SK-MEL-5 (cell line): ENCODE data around the gene CXorf49B. TPM values are rescaled to one million over a fixed set of nuclear protein-coding genes. Genes with fewer than 3 reads are reported as not detected.

ENCODE experiments used
- DNase-seq: peaks from one replicate; pipeline ENCODE4 v3.0.0-alpha.2; 2016; ENCODE audit warnings: low read depth, low spot score
- in situ Hi-C: cut with HindIII; loops from 2 replicates; pipeline ENCODE4 v1.10.0; 2016; ENCODE audit warnings: low sequenced_read_pairs, high pct_unique_total_duplicates, low pct_unique_long_range_greater_than_20kb
- small RNA-seq, 2 experiments: library from RNA; depleted of rRNA; stranded (forward); fragments of <200 nt; gene quantifications; one replicate each; pipeline ENCODE3, GENCODE V24; 2014
- total RNA-seq: library from RNA; depleted of rRNA; stranded (reverse); fragments of >200 nt; shearing (Covaris generic); gene quantifications from 2 replicates; pipeline ENCODE4 v1.2.3, GENCODE V29; 2014; rRNA removed

CXorf49B gene
- total RNA-seq, 1 experiment from 2014 or later: not detected

DNA sequence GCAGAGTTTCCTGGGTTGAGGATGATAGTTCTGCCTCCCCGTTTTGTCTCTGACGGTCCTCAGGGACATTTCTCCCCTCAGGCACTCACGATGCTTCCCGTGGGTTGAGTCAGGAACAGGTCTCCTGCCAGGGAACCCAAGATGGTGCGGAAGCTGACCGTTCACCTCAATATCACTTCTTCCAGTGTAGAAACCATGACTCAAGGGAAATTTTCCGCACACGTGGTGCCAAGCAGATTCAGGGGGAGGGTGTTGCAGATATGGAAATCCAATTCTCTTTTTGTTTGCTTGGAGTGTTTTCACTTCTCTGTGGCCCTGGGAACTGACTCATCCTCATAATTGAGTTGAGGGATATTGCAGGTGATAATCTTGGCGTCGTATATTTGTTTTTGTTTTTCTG, 46.7 kb downstream of the CXorf49B start:
- in situ Hi-C loops: no loop called here
- DNase-seq: no peak

DNA sequence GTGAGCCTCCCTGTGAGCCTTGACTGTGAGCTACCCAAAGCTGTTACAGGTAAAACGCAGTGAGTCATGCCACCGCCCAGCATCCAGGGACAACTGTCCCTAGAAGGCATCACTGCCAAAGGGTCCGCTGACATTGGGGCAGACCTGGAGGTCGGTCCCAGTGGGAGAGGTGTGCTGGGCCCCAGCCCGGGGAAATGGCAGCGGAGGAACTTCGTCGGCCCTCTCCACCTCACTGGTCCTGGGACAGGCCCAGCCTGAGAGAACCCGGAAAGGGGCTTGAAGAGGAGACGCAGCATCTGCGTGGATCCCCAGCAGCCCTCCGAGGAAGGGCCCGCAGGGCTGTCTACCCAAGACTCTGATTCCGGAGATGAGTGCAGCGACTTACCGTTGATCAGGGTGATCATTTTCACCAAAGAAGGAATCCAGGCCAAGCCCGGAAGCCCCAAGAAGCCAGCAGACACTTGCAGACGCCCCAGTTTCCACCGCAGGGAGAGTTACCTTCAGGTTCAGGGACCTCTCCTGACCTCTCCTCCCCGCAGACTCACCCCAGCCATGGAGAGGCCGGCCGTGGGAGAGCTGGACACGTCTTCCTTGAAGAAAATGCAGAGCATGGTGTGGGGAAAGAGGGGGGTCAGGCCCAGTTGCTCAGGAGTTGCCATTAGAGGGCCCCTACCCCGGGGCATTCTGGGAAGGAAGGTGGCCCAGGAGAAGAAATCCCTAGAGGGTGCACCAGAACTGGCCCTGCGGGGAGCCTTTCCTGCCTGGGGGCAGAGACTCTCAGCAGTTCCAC, 51.2 kb downstream of the CXorf49B start:
- in situ Hi-C loops: no loop called here
- no peak for DNase-seq

DNA sequence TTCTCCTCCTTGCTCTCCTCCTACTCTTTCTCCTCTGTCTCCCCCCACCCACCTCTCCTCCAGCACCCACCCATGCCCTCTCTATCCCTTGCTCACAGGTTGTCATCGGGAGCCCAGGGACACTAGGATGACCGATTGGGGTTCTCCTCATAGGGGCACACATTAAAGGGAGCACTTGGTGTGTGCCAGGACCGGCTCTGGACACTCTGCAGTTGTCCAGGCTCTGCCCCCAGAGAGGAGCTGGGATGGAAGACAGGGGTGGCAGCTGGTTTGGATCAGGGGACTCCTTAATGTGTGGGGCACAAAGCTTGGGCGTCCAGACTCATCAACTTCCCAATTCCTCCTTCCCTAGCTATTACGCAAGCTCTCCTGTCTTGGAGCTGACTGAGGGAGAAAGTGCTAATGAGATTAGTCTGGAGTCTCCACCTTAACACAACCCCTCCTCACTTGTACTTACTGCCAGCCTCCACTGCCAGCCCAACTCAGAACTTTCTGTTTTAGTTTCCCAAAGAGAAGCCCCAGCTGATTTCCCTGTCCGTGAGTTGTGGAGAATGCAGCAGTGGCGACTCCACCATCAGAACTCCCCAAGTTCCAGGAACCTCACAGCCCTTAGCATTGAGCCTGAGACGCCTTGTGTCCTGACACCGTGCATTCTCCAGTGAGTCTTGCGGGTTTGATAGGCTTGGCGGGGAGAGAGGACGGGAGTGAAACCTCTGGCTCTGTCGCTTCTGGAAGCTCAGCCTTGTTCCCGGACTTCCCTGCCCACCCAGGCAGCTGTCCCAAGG, 52.2 kb downstream of the CXorf49B start:
- no peak for DNase-seq
- in situ Hi-C loops: no loop called here

DNA sequence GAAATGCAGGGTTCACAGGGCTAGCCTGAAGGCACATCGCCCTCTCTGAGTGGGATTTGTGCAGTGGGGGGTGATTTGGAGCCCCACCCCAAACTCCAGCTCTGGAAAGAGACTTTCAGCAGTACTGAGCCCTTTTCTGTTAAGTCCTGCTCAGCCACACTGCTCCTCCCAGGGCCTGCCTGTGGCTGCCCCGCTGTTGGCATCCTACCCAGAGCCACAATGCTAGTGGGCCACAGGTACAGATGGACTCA, 52.7 kb downstream of the CXorf49B start:
- no peak for DNase-seq
- in situ Hi-C loops: no loop called here

Small RNA genes lying within 50 kb of the gene (small RNA-seq; reads per million reads assigned to genes)
- gene BX276092.1 (0 reads per million in 2 experiments), gene BX276092.6 (0 reads per million in 2 experiments), gene BX276092.8 (0 reads per million in 2 experiments)

Other genes starting within 250 kb of the CXorf49B start
- 80.3 and 98.0 TPM in 2 replicates for gene OGT, start 230.2 kb upstream of the CXorf49B start, total RNA-seq
- 0.88 and 1.1 TPM in 2 replicates for gene GCNA, start 184.9 kb upstream of the CXorf49B start, total RNA-seq
- not detected in 2 replicates for gene CXCR3, start 144.8 kb upstream of the CXorf49B start, total RNA-seq
- not detected in 2 replicates for gene CXorf49, start 45.1 kb upstream of the CXorf49B start, total RNA-seq
- 0.08 TPM in 1 of 2 replicates, not detected in the other for gene NHSL2, start 147.5 kb downstream of the CXorf49B start, total RNA-seq